IMR-90 (cell line): ENCODE measurements around the gene GOLGA6L2. TPM values are rescaled to one million over a fixed set of nuclear protein-coding genes. Genes with fewer than 3 reads are reported as not detected.

Source experiments
- ATAC-seq: fragments of 200-7000 bp; cut with Tn5 transposase; 2 replicates; pipeline ENCODE4 v1.9.1; 2020; ENCODE audit warnings: low read depth, mild to moderate bottlenecking, moderate library complexity
- BruUV-seq: library from RNA; stranded (reverse); fragments of 400-500 nt; replicated peaks from 2 replicates; lab custom pipeline; 2021; lab: Mats Ljungman, UMichigan
- CTCF ChIA-PET: fragments of 300-600 bp; formaldehyde crosslinking; extraction: SDS; loops from one replicate; lab custom pipeline; 2021; ENCODE audit warnings: antibody characterized with exemption; lab: Yijun Ruan, JAX
- POLR2A ChIA-PET: fragments of 300-600 bp; sonication (Branson Sonifier 250); formaldehyde crosslinking; loops from one replicate; lab custom pipeline; 2022; ENCODE audit warnings: antibody characterized with exemption; ENCODE audit not compliant: unreplicated experiment; lab: Charles Lee
- DNase-seq: peaks from one replicate; pipeline ENCODE4 v3.0.0; 2013
- H2AFZ ChIP-seq: replicated peaks from 2 replicates; pipeline ENCODE3; 2013; ENCODE audit warnings: low read length, mild to moderate bottlenecking; ENCODE audit not compliant: poor library complexity
- H2AK5ac ChIP-seq: 2 replicates; pipeline ENCODE4 v1.6.1; 2013; ENCODE audit warnings: low read depth, low read length, inconsistent platforms
- H2AK9ac ChIP-seq: replicated peaks from 2 replicates; pipeline ENCODE3; 2013; ENCODE audit warnings: mild to moderate bottlenecking, low read depth, low read length, moderate library complexity; ENCODE audit not compliant: poor library complexity
- H2BK120ac ChIP-seq: 2 replicates; pipeline ENCODE4 v1.6.1; 2013; ENCODE audit warnings: low read depth, low read length, inconsistent platforms
- H2BK15ac ChIP-seq: 3 replicates; pipeline ENCODE4 v1.6.1; 2013; ENCODE audit warnings: low read depth, low read length, inconsistent platforms
- H2BK20ac ChIP-seq: 2 replicates; pipeline ENCODE4 v1.6.1; 2013; ENCODE audit warnings: low read depth, mild to moderate bottlenecking, inconsistent platforms, low read length, moderate library complexity
- H2BK5ac ChIP-seq: 2 replicates; pipeline ENCODE4 v1.6.1; 2013; ENCODE audit warnings: mild to moderate bottlenecking, low read depth, low read length, inconsistent platforms; ENCODE audit not compliant: poor library complexity, severe bottlenecking
- H3K14ac ChIP-seq: replicated peaks from 2 replicates; pipeline ENCODE4 v1.6.1; 2013; ENCODE audit warnings: low read depth, low read length, inconsistent platforms
- H3K18ac ChIP-seq: 2 replicates; pipeline ENCODE4 v1.6.1; 2013; ENCODE audit warnings: low read depth, low read length, control low read depth
- H3K23ac ChIP-seq: 2 replicates; pipeline ENCODE4 v1.6.1; 2013; ENCODE audit warnings: low read depth, low read length, inconsistent platforms
- H3K27ac ChIP-seq: 2 replicates; pipeline ENCODE4 v1.5.1; 2013; ENCODE audit warnings: mild to moderate bottlenecking, control low read depth, low read length; ENCODE audit not compliant: insufficient read depth
- H3K27me3 ChIP-seq: 2 replicates; pipeline ENCODE4 v1.6.1; 2013; ENCODE audit warnings: low read length; ENCODE audit not compliant: control insufficient read depth, insufficient read depth
- H3K36me3 ChIP-seq: 2 replicates; pipeline ENCODE4 v1.6.1; 2013; ENCODE audit warnings: low read length, mixed read lengths; ENCODE audit not compliant: control insufficient read depth, insufficient read depth
- H3K4ac ChIP-seq: 2 replicates; pipeline ENCODE4 v1.6.1; 2013; ENCODE audit warnings: low read depth, low read length, inconsistent platforms
- H3K4me1 ChIP-seq: 2 replicates; pipeline ENCODE4 v1.6.1; 2013; ENCODE audit warnings: low read length, mixed read lengths; ENCODE audit not compliant: control insufficient read depth, insufficient read depth
- H3K4me2 ChIP-seq: 2 replicates; pipeline ENCODE4 v1.6.1; 2013; ENCODE audit warnings: low read depth, mild to moderate bottlenecking, control low read depth, low read length, moderate library complexity
- H3K4me3 ChIP-seq: 2 replicates; pipeline ENCODE4 v1.5.1; 2013; ENCODE audit warnings: low read depth, mild to moderate bottlenecking, control low read depth, low read length, moderate library complexity; ENCODE audit not compliant: insufficient read depth
- H3K56ac ChIP-seq: 2 replicates; pipeline ENCODE4 v1.6.1; 2013; ENCODE audit warnings: low read length, inconsistent platforms; ENCODE audit not compliant: insufficient read depth; ENCODE audit errors: extremely low read depth
- H3K79me1 ChIP-seq, 2 experiments: 2 replicates each; pipeline ENCODE4 v1.6.1; 2013; ENCODE audit warnings: low read length in 2 of 2, inconsistent platforms in 1 of 2, low read depth in 1 of 2
- H3K9ac ChIP-seq: 2 replicates; pipeline ENCODE4 v1.6.1; 2013; ENCODE audit warnings: low read depth, low read length, control low read depth
- H3K9me1 ChIP-seq: 2 replicates; pipeline ENCODE4 v1.6.1; 2013; ENCODE audit warnings: low read length, inconsistent platforms; ENCODE audit not compliant: insufficient read depth
- H3K9me3 ChIP-seq: 2 replicates; pipeline ENCODE4 v1.6.1; 2013; ENCODE audit warnings: low read length; ENCODE audit not compliant: control insufficient read depth, insufficient read depth
- H4K20me1 ChIP-seq: 2 replicates; pipeline ENCODE4 v1.6.1; 2013; ENCODE audit warnings: low read length, inconsistent platforms; ENCODE audit not compliant: insufficient read depth
- H4K5ac ChIP-seq: 2 replicates; pipeline ENCODE4 v1.6.1; 2013; ENCODE audit warnings: mild to moderate bottlenecking, low read depth, low read length, control low read depth
- H4K8ac ChIP-seq, 2 experiments: 2 replicates each; pipeline ENCODE4 v1.6.1; 2013; ENCODE audit warnings: low read depth in 2 of 2, low read length in 2 of 2, control low read depth in 1 of 2, inconsistent platforms in 1 of 2
- H4K91ac ChIP-seq: 2 replicates; pipeline ENCODE4 v1.6.1; 2013; ENCODE audit warnings: low read depth, low read length, inconsistent platforms; ENCODE audit not compliant: insufficient read depth
- BHLHE40 ChIP-seq: fragments of 150-350 bp; IDR thresholded peaks from 2 replicates; pipeline ENCODE4 v1.6.1; 2016; ENCODE audit warnings: mild to moderate bottlenecking, low read depth, low read length
- CEBPB ChIP-seq: IDR thresholded peaks from 2 replicates; pipeline ENCODE4 v1.6.1; 2012; ENCODE audit warnings: low read depth, low read length, improper control_type of control experiment
- CTCF ChIP-seq: conservative IDR thresholded peaks from 2 replicates; pipeline ENCODE4 v1.5.1; 2012; ENCODE audit warnings: mild to moderate bottlenecking, low read depth, low read length, improper control_type of control experiment
- ELK1 ChIP-seq: fragments of 150-350 bp; IDR thresholded peaks from 2 replicates; pipeline ENCODE4 v1.6.1; 2016; ENCODE audit warnings: low read depth, mild to moderate bottlenecking, low read length, moderate library complexity, borderline replicate concordance
- MAFK ChIP-seq: IDR thresholded peaks from 2 replicates; pipeline ENCODE4 v1.6.1; 2012; ENCODE audit warnings: low read depth, low read length, improper control_type of control experiment
- MAZ ChIP-seq: IDR thresholded peaks from 2 replicates; pipeline ENCODE4 v1.6.1; 2012; ENCODE audit warnings: low read depth, mild to moderate bottlenecking, low read length, improper control_type of control experiment, moderate library complexity, borderline replicate concordance
- RAD21 ChIP-seq: IDR thresholded peaks from 2 replicates; pipeline ENCODE4 v1.6.1; 2012; ENCODE audit warnings: low read length, improper control_type of control experiment
- RCOR1 ChIP-seq: IDR thresholded peaks from 2 replicates; pipeline ENCODE4 v1.6.1; 2012; ENCODE audit warnings: mild to moderate bottlenecking, low read length, improper control_type of control experiment; ENCODE audit not compliant: insufficient replicate concordance
- SMC3 ChIP-seq: fragments of 150-350 bp; IDR thresholded peaks from 2 replicates; pipeline ENCODE4 v1.6.1; 2016; ENCODE audit warnings: low read depth, mild to moderate bottlenecking, antibody characterized with exemption, low read length, moderate library complexity
- WGBS, 2 experiments: methylation state at CpG; one replicate each; pipeline versions ENCODE4 v1.1.5 to v1.1.7; 2013; ENCODE audit warnings: missing lambda C conversion rate in 2 of 2; ENCODE audit not compliant: insufficient read length in 1 of 2; ENCODE audit errors: extremely low coverage in 2 of 2; 5-methylcytosine and 5-hydroxymethylcytosine counted together
- dilution Hi-C: fragments of 300-500 bp; cut with HindIII; formaldehyde crosslinking; loops from one replicate; pipeline ENCODE4 v1.14.3; 2018; ENCODE audit warnings: low sequenced_read_pairs; ENCODE audit not compliant: unreplicated experiment
- in situ Hi-C: fragments of 300-500 bp; cut with MboI; formaldehyde crosslinking; loops from 3 replicates; pipeline ENCODE4 v1.14.3; 2019; ENCODE audit warnings: low sequenced_read_pairs, inconsistent platforms, mixed read lengths
- intact Hi-C: fragments of 100-400 bp; cut with micrococcal nuclease; formaldehyde crosslinking; loops from 2 replicates; pipeline ENCODE4 v1.10.0; 2022
- polyA plus RNA-seq, 3 experiments: library from polyadenylated mRNA; depleted of rRNA; stranded (reverse); fragments of >200 nt; gene quantifications; 2 replicates each; pipeline ENCODE4 v1.2.3, GENCODE V29; 2012; ENCODE audit warnings: low replicate concordance in 1 of 3
- total RNA-seq: library from RNA; depleted of rRNA; stranded (reverse); fragments of >200 nt; gene quantifications from 2 replicates; pipeline ENCODE4 v1.2.3, GENCODE V29; 2012

Gene GOLGA6L2
- total and polyA plus RNA-seq, 2 of the 4 experiments (the other 2 are of a cell fraction) = not detected

DNA sequence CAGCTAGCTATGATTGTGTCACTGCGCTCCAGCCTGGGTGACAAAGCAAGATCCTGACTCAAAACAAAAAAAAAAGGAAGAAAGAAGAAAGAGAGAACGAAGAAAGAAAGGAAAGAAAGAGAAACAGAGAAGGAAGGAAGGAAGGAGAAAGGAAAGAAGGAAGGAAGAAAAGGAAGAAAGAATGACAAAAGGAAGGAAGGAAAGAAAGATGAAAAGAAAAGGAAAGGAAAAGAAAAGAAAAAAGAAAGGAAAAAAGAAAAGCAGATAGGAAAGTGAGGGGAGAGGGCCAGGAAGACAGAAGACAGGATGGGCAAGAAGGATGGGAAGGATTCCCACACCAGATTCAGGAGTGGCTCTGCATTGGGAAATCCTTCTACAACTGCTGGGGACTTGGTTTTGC is 44.9 kb downstream of the GOLGA6L2 start:
- TF ChIP-seq CEBPB (no peak), ELK1 (no peak), MAFK (no peak), MAZ (no peak), SMC3 (no peak), RAD21 (no peak), RCOR1 (no peak), BHLHE40 (no peak), CTCF (no peak)
- no CpG with 5 or more reads among the region's 2 CpGs for WGBS, 2 experiments

More for the DNA sequence above, 44.9 kb downstream of the GOLGA6L2 start:
- intact Hi-C loops = no loop called here
- H2BK15ac ChIP-seq = no peak overlapping the region
- no peaks in the 10 kb centered on the region for H3K9me1 ChIP-seq
- BruUV-seq = no TSS peak
- POLR2A ChIA-PET = no interaction called here
- H3K36me3 ChIP-seq = no peaks in the 10 kb centered on the region
- no peak overlapping the region for H3K14ac ChIP-seq
- no peak overlapping the region for H3K9ac ChIP-seq
- H3K4me1 ChIP-seq = no peaks in the 10 kb centered on the region
- H4K8ac ChIP-seq = no peak overlapping the region
- DNase-seq = no peak
- no peak overlapping the region for H3K23ac ChIP-seq
- no peaks in the 10 kb centered on the region for H3K27me3 ChIP-seq
- no peak overlapping the region for H3K27ac ChIP-seq
- H2BK20ac ChIP-seq = no peak overlapping the region
- no peak overlapping the region for H3K18ac ChIP-seq
- CTCF ChIA-PET = no interaction called here
- no peak for ATAC-seq
- no peaks in the 10 kb centered on the region for H4K20me1 ChIP-seq
- dilution Hi-C loops = no loop called here
- in situ Hi-C loops = no loop called here
- H3K79me1 ChIP-seq = no peaks in the 10 kb centered on the region
- H3K4me2 ChIP-seq = no peak overlapping the region
- H2AK9ac ChIP-seq = no peak overlapping the region
- H3K4me3 ChIP-seq = no peak overlapping the region
- H2BK120ac ChIP-seq = no peak overlapping the region
- no peak overlapping the region for H2AFZ ChIP-seq
- no peak overlapping the region for H4K91ac ChIP-seq
- peaks cover 14% of the 10 kb centered on the region for H3K9me3 ChIP-seq
- no peak overlapping the region for H3K56ac ChIP-seq
- no peak overlapping the region for H2AK5ac ChIP-seq
- H4K5ac ChIP-seq = no peak overlapping the region
- no peak overlapping the region for H3K4ac ChIP-seq
- H2BK5ac ChIP-seq = no peak overlapping the region
